Measurements from ENCODE around the gene GRIN1.
A peak's percentile ranks its signal among the peaks of the same experiment; 100 is the strongest.

GRIN1 gene

GRCh38 chr9:137149942-137150616 is 11.1 kb downstream of the GRIN1 start:
- Histone ChIP-seq H3K27ac (ENCODE audit: low read depth, low read length) (0 out of 2 replicates have a peak overlapping the region, but pooled peaks have one; percentile 11), H3K9me2 (replicated peaks; ENCODE audit: insufficient read depth, low read length) (no peaks in the 10 kb centered on the region), H3F3A (ENCODE audit: insufficient read depth) (peaks cover 13% of the 10 kb centered on the region; the same call in 1 of the 2 replicates), H4K20me1 (ENCODE audit: low read depth, low read length) (no peaks in the 10 kb centered on the region), H3K9me3 (ENCODE audit: insufficient read depth, low read length) (no peaks in the 10 kb centered on the region), H2AFZ (ENCODE audit: low read depth, low read length, severe bottlenecking) (no peak overlapping the region), H3K9ac (ENCODE audit: low read length) (no peak overlapping the region), H3K4me2 (ENCODE audit: low read depth, low read length, poor library complexity, severe bottlenecking) (peak overlapping the region; percentile 27), H3K79me2 (ENCODE audit: insufficient read depth, low read length) (no peaks in the 10 kb centered on the region), H3K4me3 (ENCODE audit: insufficient read depth, low read length, poor library complexity, severe bottlenecking) (no peak overlapping the region), H3K27me3 (ENCODE audit: low read length) (no peaks in the 10 kb centered on the region), H3K36me3 (ENCODE audit: low read length) (no peaks in the 10 kb centered on the region)
- TF ChIP-seq CTCF (IDR thresholded peaks at IDR 0.05; ENCODE audit: insufficient read depth, low read length, poor library complexity, severe bottlenecking) (no peak), EZH2phosphoT487 (conservative IDR thresholded peaks at IDR 0.05; ENCODE audit: low read length) (no peak)

- TF ChIP-seq CTCF (IDR thresholded peaks at IDR 0.05; ENCODE audit: insufficient read depth, low read length, poor library complexity, severe bottlenecking): no peak
- TF ChIP-seq EZH2phosphoT487 (conservative IDR thresholded peaks at IDR 0.05; ENCODE audit: low read length): no peak
- Histone ChIP-seq H3K9ac (ENCODE audit: low read length) (no peak overlapping the region), H3K9me2 (replicated peaks; ENCODE audit: insufficient read depth, low read length) (no peaks in the 10 kb centered on the region), H3K4me3 (ENCODE audit: insufficient read depth, low read length, poor library complexity, severe bottlenecking) (no peak overlapping the region), H2AFZ (ENCODE audit: low read depth, low read length, severe bottlenecking) (no peak overlapping the region), H3K9me3 (ENCODE audit: insufficient read depth, low read length) (no peaks in the 10 kb centered on the region), H3K27ac (ENCODE audit: low read depth, low read length) (0 out of 2 replicates have a peak overlapping the region, but pooled peaks have one; percentile 11), H4K20me1 (ENCODE audit: low read depth, low read length) (no peaks in the 10 kb centered on the region), H3K27me3 (ENCODE audit: low read length) (no peaks in the 10 kb centered on the region), H3K79me2 (ENCODE audit: insufficient read depth, low read length) (no peaks in the 10 kb centered on the region), H3K4me2 (ENCODE audit: low read depth, low read length, poor library complexity, severe bottlenecking) (peak overlapping the region; percentile 27), H3F3A (ENCODE audit: insufficient read depth) (peaks cover 13% of the 10 kb centered on the region; the same call in 1 of the 2 replicates), H3K36me3 (ENCODE audit: low read length) (no peaks in the 10 kb centered on the region)
Observed at GRCh38 chr9:137150617-137151457, 11.9 kb downstream of the GRIN1 start.

- Histone ChIP-seq H3K36me3 (ENCODE audit: low read length) (no peaks in the 10 kb centered on the region), H3K4me2 (ENCODE audit: low read depth, low read length, poor library complexity, severe bottlenecking) (no peak overlapping the region), H3K9me3 (ENCODE audit: insufficient read depth, low read length) (no peaks in the 10 kb centered on the region), H3K79me2 (ENCODE audit: insufficient read depth, low read length) (no peaks in the 10 kb centered on the region), H3K9ac (ENCODE audit: low read length) (no peak overlapping the region), H2AFZ (ENCODE audit: low read depth, low read length, severe bottlenecking) (no peak overlapping the region), H3F3A (ENCODE audit: insufficient read depth) (peaks cover 13% of the 10 kb centered on the region; the same call in 1 of the 2 replicates), H3K27ac (ENCODE audit: low read depth, low read length) (no peak overlapping the region), H3K9me2 (replicated peaks; ENCODE audit: insufficient read depth, low read length) (no peaks in the 10 kb centered on the region), H3K4me3 (ENCODE audit: insufficient read depth, low read length, poor library complexity, severe bottlenecking) (no peak overlapping the region), H4K20me1 (ENCODE audit: low read depth, low read length) (no peaks in the 10 kb centered on the region), H3K27me3 (ENCODE audit: low read length) (no peaks in the 10 kb centered on the region)
- TF ChIP-seq CTCF (IDR thresholded peaks at IDR 0.05; ENCODE audit: insufficient read depth, low read length, poor library complexity, severe bottlenecking) (no peak), EZH2phosphoT487 (conservative IDR thresholded peaks at IDR 0.05; ENCODE audit: low read length) (no peak)
Observed at GRCh38 chr9:137152844-137153405, 14.0 kb downstream of the GRIN1 start.

Data from SU-DHL-6 (cell line).